A549 (cell line): ENCODE measurements around the gene PEDS1.

Experiments
- HDAC2 ChIP-seq: fragments of 200-600 bp; sonication (generic); IDR thresholded peaks from 2 replicates; pipeline ENCODE4 v1.6.1; 2016
- JUN ChIP-seq, 2 experiments: fragments of >200 bp; sonication (Bioruptor Twin); formaldehyde crosslinking; IDR thresholded peaks; 2 replicates in 1 of 2; 3 replicates in 1 of 2; pipeline ENCODE4 v1.6.1; 2016 to 2017
- JUNB ChIP-seq: fragments of >200 bp; sonication (Bioruptor Twin); formaldehyde crosslinking; IDR thresholded peaks from 2 replicates; pipeline ENCODE4 v1.6.1; 2016
- KDM1A ChIP-seq: fragments of 200-600 bp; sonication (generic); IDR thresholded peaks from 2 replicates; pipeline ENCODE4 v1.6.1; 2016; ENCODE audit warnings: low read depth, mild to moderate bottlenecking
- MAZ ChIP-seq: fragments of 150-350 bp; IDR thresholded peaks from 2 replicates; pipeline ENCODE4 v1.6.1; 2014; ENCODE audit warnings: antibody characterized with exemption, low read depth, low read length, borderline replicate concordance
- POLR2A ChIP-seq: IDR thresholded peaks from 2 replicates; pipeline ENCODE4 v1.6.1; 2012; ENCODE audit warnings: mild to moderate bottlenecking, low read length
- RCOR1 ChIP-seq: fragments of 150-350 bp; IDR thresholded peaks from 2 replicates; pipeline ENCODE4 v1.6.1; 2014; ENCODE audit warnings: antibody characterized with exemption, low read length, low read depth
- SMC3 ChIP-seq: fragments of >200 bp; sonication (Bioruptor Twin); formaldehyde crosslinking; IDR thresholded peaks from 3 replicates; pipeline ENCODE4 v1.6.1; 2018; ENCODE audit warnings: inconsistent platforms
- USF2 ChIP-seq: fragments of 450-650 bp; IDR thresholded peaks from 2 replicates; pipeline ENCODE4 v1.6.1; 2014; ENCODE audit warnings: antibody characterized with exemption
- TF ChIP-seq, protein P1 (sequence below): IDR thresholded peaks from 2 replicates; pipeline ENCODE4 v1.6.1; 2012
- TF ChIP-seq, protein P2 (sequence below): fragments of >200 bp; sonication (Bioruptor Twin); formaldehyde crosslinking; IDR thresholded peaks from 3 replicates; pipeline ENCODE4 v1.5.1; 2016

GRCh38 chr20:50197463-50198179 is 44.1 kb upstream of the PEDS1 start:
- TF ChIP-seq, protein P1, sequence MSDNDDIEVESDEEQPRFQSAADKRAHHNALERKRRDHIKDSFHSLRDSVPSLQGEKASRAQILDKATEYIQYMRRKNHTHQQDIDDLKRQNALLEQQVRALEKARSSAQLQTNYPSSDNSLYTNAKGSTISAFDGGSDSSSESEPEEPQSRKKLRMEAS: no peak
- TF ChIP-seq, protein P2, sequence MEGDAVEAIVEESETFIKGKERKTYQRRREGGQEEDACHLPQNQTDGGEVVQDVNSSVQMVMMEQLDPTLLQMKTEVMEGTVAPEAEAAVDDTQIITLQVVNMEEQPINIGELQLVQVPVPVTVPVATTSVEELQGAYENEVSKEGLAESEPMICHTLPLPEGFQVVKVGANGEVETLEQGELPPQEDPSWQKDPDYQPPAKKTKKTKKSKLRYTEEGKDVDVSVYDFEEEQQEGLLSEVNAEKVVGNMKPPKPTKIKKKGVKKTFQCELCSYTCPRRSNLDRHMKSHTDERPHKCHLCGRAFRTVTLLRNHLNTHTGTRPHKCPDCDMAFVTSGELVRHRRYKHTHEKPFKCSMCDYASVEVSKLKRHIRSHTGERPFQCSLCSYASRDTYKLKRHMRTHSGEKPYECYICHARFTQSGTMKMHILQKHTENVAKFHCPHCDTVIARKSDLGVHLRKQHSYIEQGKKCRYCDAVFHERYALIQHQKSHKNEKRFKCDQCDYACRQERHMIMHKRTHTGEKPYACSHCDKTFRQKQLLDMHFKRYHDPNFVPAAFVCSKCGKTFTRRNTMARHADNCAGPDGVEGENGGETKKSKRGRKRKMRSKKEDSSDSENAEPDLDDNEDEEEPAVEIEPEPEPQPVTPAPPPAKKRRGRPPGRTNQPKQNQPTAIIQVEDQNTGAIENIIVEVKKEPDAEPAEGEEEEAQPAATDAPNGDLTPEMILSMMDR: no peak
- TF ChIP-seq MAZ (no peak), JUN (IDR thresholded peaks at IDR 0.05) (no peak), JUNB (no peak), HDAC2 (no peak), POLR2A (no peak), KDM1A (no peak), USF2 (no peak), SMC3 (no peak), RCOR1 (no peak)
